ENCODE measurements around the gene KIF26B.

- TF ChIP-seq POLR2A (IDR thresholded peaks at IDR 0.05; ENCODE audit: low read depth, low read length) (no peak), SPI1 (IDR thresholded peaks at IDR 0.05; ENCODE audit: low read depth, low read length) (no peak), POLR2AphosphoS5 (IDR thresholded peaks at IDR 0.05; ENCODE audit: low read depth, low read length) (no peak), TAF1 (IDR thresholded peaks at IDR 0.05; ENCODE audit: low read depth, low read length) (no peak), PAX5 (IDR thresholded peaks at IDR 0.05; ENCODE audit: insufficient read depth, low read length, severe bottlenecking) (no peak), POU2F2 (IDR thresholded peaks at IDR 0.05; ENCODE audit: low read depth, low read length) (no peak)
These were observed 304.0 kb downstream of the KIF26B start for GRCh38 chr1:245458761-245459174.
